Keratinocyte (primary cell): ENCODE results near the gene GSTO2. TPM values are rescaled to one million over a fixed set of nuclear protein-coding genes. Genes with fewer than 3 reads are reported as not detected.
A peak's percentile ranks its signal among the peaks of the same experiment; 100 is the strongest.

Source experiments
- DNase-seq: peaks from one replicate; pipeline ENCODE4 v3.0.0-alpha.2; 2011; ENCODE audit warnings: low read depth, missing footprints, low spot score
- FAIRE-seq: peaks from 2 replicates; lab custom pipeline; 2011; peaks lifted over from hg19 to GRCh38; lab: Jason Lieb, UNC
- H2AFZ ChIP-seq: 2 replicates; pipeline ENCODE4 v1.6.0; 2012; ENCODE audit warnings: low read length, control low read depth, inconsistent platforms; ENCODE audit not compliant: control insufficient read depth
- H3K27ac ChIP-seq: 2 replicates; pipeline ENCODE4 v1.5.1; 2011; ENCODE audit warnings: low read length; ENCODE audit not compliant: control insufficient read depth, insufficient read depth
- H3K27me3 ChIP-seq: 3 replicates; pipeline ENCODE4 v1.6.0; 2011; ENCODE audit warnings: low read length; ENCODE audit not compliant: control insufficient read depth, insufficient read depth; ENCODE audit errors: extremely low read depth
- H3K36me3 ChIP-seq, 2 experiments: 2 replicates in 1 of 2; 3 replicates in 1 of 2; pipeline ENCODE4 v1.5.1; 2011; ENCODE audit warnings: low read length in 2 of 2, mild to moderate bottlenecking in 1 of 2; ENCODE audit not compliant: control insufficient read depth in 2 of 2, insufficient read depth in 2 of 2; ENCODE audit errors: extremely low read depth in 1 of 2
- H3K4me1 ChIP-seq: 3 replicates; pipeline ENCODE4 v1.5.1; 2011; ENCODE audit warnings: low read length; ENCODE audit not compliant: control insufficient read depth, insufficient read depth; ENCODE audit errors: extremely low read depth
- H3K4me2 ChIP-seq: 3 replicates; pipeline ENCODE4 v1.6.0; 2011; ENCODE audit warnings: low read depth, low read length; ENCODE audit not compliant: control insufficient read depth, insufficient read depth; ENCODE audit errors: extremely low read depth
- H3K4me3 ChIP-seq, 3 experiments: fragments of 200-600 bp in 1 of 3; sonication (generic) in 1 of 3; 2 replicates in 2 of 3; 3 replicates in 1 of 3; pipeline ENCODE4 v1.5.1; 2011 to 2016; ENCODE audit warnings: low read length in 3 of 3, mild to moderate bottlenecking in 3 of 3, control low read depth in 2 of 3, inconsistent platforms in 1 of 3, low read depth in 1 of 3, mixed read lengths in 1 of 3, mixed run types in 1 of 3, moderate library complexity in 1 of 3; ENCODE audit not compliant: control insufficient read depth in 2 of 3, insufficient read depth in 2 of 3; ENCODE audit errors: extremely low read depth in 1 of 3
- H3K79me2 ChIP-seq: 2 replicates; pipeline ENCODE4 v1.6.0; 2012; ENCODE audit warnings: low read length; ENCODE audit not compliant: control insufficient read depth, insufficient read depth
- H3K9ac ChIP-seq: 3 replicates; pipeline ENCODE4 v1.6.0; 2011; ENCODE audit warnings: low read length; ENCODE audit not compliant: control insufficient read depth, insufficient read depth; ENCODE audit errors: extremely low read depth
- H3K9me1 ChIP-seq: 3 replicates; pipeline ENCODE4 v1.6.0; 2011; ENCODE audit warnings: low read length; ENCODE audit not compliant: control insufficient read depth, insufficient read depth; ENCODE audit errors: extremely low read depth
- H3K9me3 ChIP-seq: 2 replicates; pipeline ENCODE4 v1.5.1; 2012; ENCODE audit warnings: low read depth, low read length; ENCODE audit not compliant: control insufficient read depth
- H4K20me1 ChIP-seq: 3 replicates; pipeline ENCODE4 v1.6.0; 2011; ENCODE audit warnings: low read length; ENCODE audit not compliant: control insufficient read depth, insufficient read depth; ENCODE audit errors: extremely low read depth
- EZH2 ChIP-seq: IDR thresholded peaks from one replicate; pipeline ENCODE4 v1.6.1; 2012; ENCODE audit warnings: inconsistent platforms, mild to moderate bottlenecking, low read length, moderate library complexity
- dilution Hi-C: fragments of 300-500 bp; cut with MboI; formaldehyde crosslinking; loops from one replicate; pipeline ENCODE4 v1.7.0; 2020; ENCODE audit warnings: low sequenced_read_pairs; ENCODE audit not compliant: extremely low pct_ligation_motif_present
- polyA plus RNA-seq, 5 experiments: library from polyadenylated mRNA; depleted of rRNA in 3 of 5; stranded (reverse) in 3 of 5; stranded (forward) in 1 of 5; unstranded in 1 of 5; fragments of >200 nt; gene quantifications; 1 replicate in 1 of 5; 2 replicates in 3 of 5; 3 replicates in 1 of 5; pipeline versions ENCODE4 v1.2.1 to v1.2.3, GENCODE V29; 2011 to 2012; ENCODE audit warnings: missing spikeins in 2 of 5, low read depth in 1 of 5, low replicate concordance in 1 of 5
- TF ChIP-seq, protein P1 (sequence below), 3 experiments: IDR thresholded peaks in 1 of 3; conservative IDR thresholded peaks in 1 of 3; optimal IDR thresholded peaks in 1 of 3; 2 replicates in 2 of 3; 3 replicates in 1 of 3; pipeline versions ENCODE3 to v1.5.1; 2011; ENCODE audit warnings: low read length in 3 of 3, mild to moderate bottlenecking in 3 of 3, moderate library complexity in 2 of 3, control low read depth in 1 of 3, inconsistent platforms in 1 of 3; ENCODE audit not compliant: insufficient read depth in 2 of 3; ENCODE audit errors: extremely low read depth in 1 of 3

The GSTO2 gene
- polyA plus RNA-seq, 1 donor (not counting 4 experiments of a cell fraction or from before 2014, with no cell fraction given): 56.9 TPM

GRCh38 chr10:104324221-104324686 is 55.3 kb downstream of the GSTO2 start:
- H3K9me1 ChIP-seq: peaks cover 3% of the 10 kb centered on the region
- H3K9ac ChIP-seq: no peak overlapping the region
- no peak for TF ChIP-seq EZH2
- TF ChIP-seq, protein P1, sequence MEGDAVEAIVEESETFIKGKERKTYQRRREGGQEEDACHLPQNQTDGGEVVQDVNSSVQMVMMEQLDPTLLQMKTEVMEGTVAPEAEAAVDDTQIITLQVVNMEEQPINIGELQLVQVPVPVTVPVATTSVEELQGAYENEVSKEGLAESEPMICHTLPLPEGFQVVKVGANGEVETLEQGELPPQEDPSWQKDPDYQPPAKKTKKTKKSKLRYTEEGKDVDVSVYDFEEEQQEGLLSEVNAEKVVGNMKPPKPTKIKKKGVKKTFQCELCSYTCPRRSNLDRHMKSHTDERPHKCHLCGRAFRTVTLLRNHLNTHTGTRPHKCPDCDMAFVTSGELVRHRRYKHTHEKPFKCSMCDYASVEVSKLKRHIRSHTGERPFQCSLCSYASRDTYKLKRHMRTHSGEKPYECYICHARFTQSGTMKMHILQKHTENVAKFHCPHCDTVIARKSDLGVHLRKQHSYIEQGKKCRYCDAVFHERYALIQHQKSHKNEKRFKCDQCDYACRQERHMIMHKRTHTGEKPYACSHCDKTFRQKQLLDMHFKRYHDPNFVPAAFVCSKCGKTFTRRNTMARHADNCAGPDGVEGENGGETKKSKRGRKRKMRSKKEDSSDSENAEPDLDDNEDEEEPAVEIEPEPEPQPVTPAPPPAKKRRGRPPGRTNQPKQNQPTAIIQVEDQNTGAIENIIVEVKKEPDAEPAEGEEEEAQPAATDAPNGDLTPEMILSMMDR (optimal IDR thresholded peaks at IDR 0.05 in 1 of 3, IDR thresholded peaks at IDR 0.05 in 1 of 3, conservative IDR thresholded peaks at IDR 0.05 in 1 of 3; ENCODE audit: extremely low read depth in 1 of 3, insufficient read depth in 2 of 3, low read length in 3 of 3): no peak
- FAIRE-seq (no peak), DNase-seq (no peak)
- peak overlapping the region; percentile 87 for H3K27ac ChIP-seq
- H3K79me2 ChIP-seq: peaks cover 74% of the 10 kb centered on the region
- H3K27me3 ChIP-seq: no peaks in the 10 kb centered on the region
- H4K20me1 ChIP-seq: no peaks in the 10 kb centered on the region
- H3K4me1 ChIP-seq: peaks cover 72% of the 10 kb centered on the region
- dilution Hi-C loops: no loop called here
- H3K36me3 ChIP-seq: peaks cover 1 to 21% of the 10 kb centered on the region in 2 experiments
- H3K4me3 ChIP-seq: no peak overlapping the region
- H3K9me3 ChIP-seq: no peaks in the 10 kb centered on the region
- H3K4me2 ChIP-seq: no peak overlapping the region
- no peak overlapping the region for H2AFZ ChIP-seq

DNA sequence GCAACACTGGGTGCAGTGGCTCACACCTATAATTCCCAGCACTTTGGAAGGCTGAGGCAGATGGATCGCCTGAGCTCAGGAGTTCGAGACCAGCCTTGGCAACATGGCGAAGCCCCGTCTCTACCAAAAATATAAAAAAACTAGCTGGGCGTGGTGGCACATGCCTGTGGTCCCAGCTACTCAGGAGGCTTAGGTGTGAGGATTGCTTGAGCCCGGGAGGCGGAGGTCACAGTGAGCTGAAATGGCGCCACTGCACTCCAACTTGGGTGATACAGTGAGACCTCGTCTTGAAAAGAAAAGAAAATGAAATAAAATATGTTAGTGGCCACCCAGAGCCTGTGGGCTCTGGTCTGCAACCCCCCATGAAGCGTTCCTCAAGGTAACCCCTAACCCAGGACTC is 55.9 kb downstream of the GSTO2 start:
- Histone ChIP-seq H3K9me1 (no peaks in the 10 kb centered on the region), H3K4me1 (peaks cover 72% of the 10 kb centered on the region), H3K9me3 (no peaks in the 10 kb centered on the region), H3K4me3 (no peak overlapping the region), H3K27ac (no peak overlapping the region), H3K27me3 (no peaks in the 10 kb centered on the region), H2AFZ (no peak overlapping the region), H3K79me2 (peaks cover 68% of the 10 kb centered on the region), H3K36me3 (peaks cover 1 to 21% of the 10 kb centered on the region in 2 experiments), H4K20me1 (no peaks in the 10 kb centered on the region), H3K4me2 (no peak overlapping the region), H3K9ac (no peak overlapping the region)
- dilution Hi-C loops: no loop called here
- FAIRE-seq: no peak
- no peak for TF ChIP-seq EZH2
- TF ChIP-seq, protein P1 (optimal IDR thresholded peaks at IDR 0.05 in 1 of 3, IDR thresholded peaks at IDR 0.05 in 1 of 3, conservative IDR thresholded peaks at IDR 0.05 in 1 of 3; ENCODE audit: extremely low read depth in 1 of 3, insufficient read depth in 2 of 3, low read length in 3 of 3): no peak
- no peak for DNase-seq
